Smooth muscle cell (in vitro differentiated cells): Measurements from ENCODE around the gene ZBTB4. TPM values are rescaled to one million over a fixed set of nuclear protein-coding genes. Genes with fewer than 3 reads are reported as not detected.
A peak's percentile ranks its signal among the peaks of the same experiment; 100 is the strongest.

Experiments
- DNase-seq: peaks from one replicate; lab custom pipeline; 2025; ENCODE audit not compliant: unreplicated experiment; lab: John Stamatoyannopoulos, UW
- H2AFZ ChIP-seq: fragments of 200-600 bp; sonication (generic); 2 replicates; pipeline ENCODE4 v1.6.0; 2016; ENCODE audit warnings: antibody characterized with exemption, low read depth, mild to moderate bottlenecking
- H3F3A ChIP-seq: fragments of 200-600 bp; sonication (generic); 2 replicates; pipeline ENCODE4 v1.6.0; 2017; ENCODE audit warnings: antibody characterized with exemption, low read depth
- H3K27ac ChIP-seq: fragments of 200-600 bp; sonication (generic); 2 replicates; pipeline ENCODE4 v1.5.1; 2016; ENCODE audit warnings: low read depth, mild to moderate bottlenecking
- H3K27me3 ChIP-seq: fragments of 200-600 bp; sonication (generic); 2 replicates; pipeline ENCODE4 v1.6.1; 2016; ENCODE audit warnings: low read depth, mild to moderate bottlenecking
- H3K36me3 ChIP-seq: fragments of 200-600 bp; sonication (generic); 2 replicates; pipeline ENCODE4 v1.5.1; 2016; ENCODE audit warnings: low read depth
- H3K4me1 ChIP-seq: fragments of 200-600 bp; sonication (generic); 2 replicates; pipeline ENCODE4 v1.5.1; 2016; ENCODE audit warnings: low read depth
- H3K4me2 ChIP-seq: fragments of 200-600 bp; sonication (generic); 2 replicates; pipeline ENCODE4 v1.6.0; 2016; ENCODE audit warnings: mild to moderate bottlenecking
- H3K4me3 ChIP-seq: fragments of 200-600 bp; sonication (generic); 2 replicates; pipeline ENCODE4 v1.5.1; 2016; ENCODE audit warnings: mild to moderate bottlenecking
- H3K79me2 ChIP-seq: fragments of 200-600 bp; sonication (generic); 2 replicates; pipeline ENCODE4 v1.6.0; 2016; ENCODE audit warnings: low read depth, mild to moderate bottlenecking
- H3K9ac ChIP-seq: fragments of 200-600 bp; sonication (generic); 2 replicates; pipeline ENCODE4 v1.6.0; 2016; ENCODE audit warnings: low read depth
- H3K9me3 ChIP-seq: fragments of 200-600 bp; sonication (generic); replicated peaks from 2 replicates; pipeline ENCODE4 v1.5.1; 2016; ENCODE audit warnings: low read depth
- H4K20me1 ChIP-seq: fragments of 200-600 bp; sonication (generic); 2 replicates; pipeline ENCODE4 v1.6.0; 2016; ENCODE audit warnings: low read depth
- CTCF ChIP-seq: fragments of 200-600 bp; sonication (generic); IDR thresholded peaks from 2 replicates; pipeline ENCODE4 v1.5.1; 2017; ENCODE audit warnings: borderline replicate concordance, mild to moderate bottlenecking, antibody characterized with exemption; ENCODE audit not compliant: insufficient read depth, poor library complexity, severe bottlenecking
- WGBS: methylation state at CpG from one replicate; pipeline ENCODE4 v1.1.7; 2016; ENCODE audit warnings: low lambda C conversion rate; 5-methylcytosine and 5-hydroxymethylcytosine counted together
- polyA plus RNA-seq: library from polyadenylated mRNA; unstranded; fragments of >200 nt; fragmentation: Nextera tagmentation; extraction: Ambion mirVana; gene quantifications from 2 replicates; pipeline ENCODE4 v1.2.1, GENCODE V29; 2016
- total RNA-seq: library from RNA; depleted of rRNA; stranded (reverse); fragments of >200 nt; gene quantifications from 2 replicates; pipeline ENCODE4 v1.2.3, GENCODE V29; 2014

The ZBTB4 gene
- total and polyA plus RNA-seq, 2 experiments from 2014 or later = 22.8 to 25.6 TPM

GRCh38 chr17:7441266-7441665, 38.2 kb downstream of the ZBTB4 start:
- Histone ChIP-seq H3K79me2 (no peaks in the 10 kb centered on the region), H3K9me3 (no peaks in the 10 kb centered on the region), H3K27me3 (peaks cover 3% of the 10 kb centered on the region), H3K27ac (no peak overlapping the region), H3K4me3 (no peak overlapping the region), H3K9ac (no peak overlapping the region), H4K20me1 (peaks cover 12% of the 10 kb centered on the region), H3F3A (peaks cover 16% of the 10 kb centered on the region), H3K4me2 (peak overlapping the region; percentile 88), H3K36me3 (no peaks in the 10 kb centered on the region), H2AFZ (no peak overlapping the region), H3K4me1 (peaks cover 27% of the 10 kb centered on the region)
- no peak for DNase-seq
- 54% methylated on average over 7 of the region's 7 CpGs for WGBS
- TF ChIP-seq CTCF = no peak

GRCh38 chr17:7440834-7441195, 38.6 kb downstream of the ZBTB4 start:
- Histone ChIP-seq H3K36me3 (no peaks in the 10 kb centered on the region), H3K4me3 (peak overlapping the region; percentile 61), H4K20me1 (peaks cover 12% of the 10 kb centered on the region), H2AFZ (no peak overlapping the region), H3K4me1 (peaks cover 24% of the 10 kb centered on the region), H3F3A (peaks cover 16% of the 10 kb centered on the region), H3K27ac (no peak overlapping the region), H3K79me2 (no peaks in the 10 kb centered on the region), H3K9ac (peak overlapping the region; percentile 42), H3K27me3 (peaks cover under 1% of the 10 kb centered on the region), H3K9me3 (no peaks in the 10 kb centered on the region), H3K4me2 (peak overlapping the region; percentile 88)
- no peak for DNase-seq
- no peak for TF ChIP-seq CTCF
- 2% methylated on average over 12 of the region's 12 CpGs for WGBS

- no peaks in the 10 kb centered on the region for H3K27me3 ChIP-seq
- no peaks in the 10 kb centered on the region for H3K9me3 ChIP-seq
- H3K4me2 ChIP-seq = peak overlapping the region; percentile 88
- peaks cover 12% of the 10 kb centered on the region for H4K20me1 ChIP-seq
- no peaks in the 10 kb centered on the region for H3K79me2 ChIP-seq
- H3K4me3 ChIP-seq = peak overlapping the region; percentile 61
- peak overlapping the region; percentile 38 for H2AFZ ChIP-seq
- peaks cover 22% of the 10 kb centered on the region for H3K4me1 ChIP-seq
- H3K27ac ChIP-seq = no peak overlapping the region
- peak overlapping the region; percentile 42 for H3K9ac ChIP-seq
- peaks cover 16% of the 10 kb centered on the region for H3F3A ChIP-seq
- no peak for DNase-seq
- WGBS = 2% methylated on average over 34 of the region's 46 CpGs
- no peaks in the 10 kb centered on the region for H3K36me3 ChIP-seq
- TF ChIP-seq CTCF = no peak
Measured at GRCh38 chr17:7440113-7440833, 39.2 kb downstream of the ZBTB4 start.
